Peyer's patch (tissue), 4 donors: ENCODE measurements around the gene SNRPA. TPM values are rescaled to one million over a fixed set of nuclear protein-coding genes. Genes with fewer than 3 reads are reported as not detected.

ENCODE experiments used
- DNase-seq, 3 donors: peaks; one replicate each; pipeline ENCODE4 v3.0.0-alpha.2; 2017 to 2019
- H3K27ac ChIP-seq, 4 donors: fragments of 200-600 bp; sonication (generic); one replicate each; pipeline ENCODE4 v1.5.1; 2016 to 2019
- H3K27me3 ChIP-seq, 2 donors: fragments of 200-600 bp; sonication (generic); one replicate each; pipeline ENCODE4 v1.5.1; 2019
- H3K36me3 ChIP-seq, 3 donors: fragments of 200-600 bp; sonication (generic); one replicate each; pipeline ENCODE4 v1.5.1; 2016 to 2019
- H3K4me1 ChIP-seq, 4 donors: fragments of 200-600 bp; sonication (generic); one replicate each; pipeline ENCODE4 v1.5.1; 2016 to 2019
- H3K4me3 ChIP-seq, 4 donors: fragments of 200-600 bp; sonication (generic); 1 replicate in 3 of 4; 2 replicates in 1 of 4; pipeline ENCODE4 v1.5.1; 2016 to 2019; ENCODE audit warnings: mild to moderate bottlenecking in 1 of 4
- H3K9me3 ChIP-seq, 4 donors: fragments of 200-600 bp; sonication (generic); one replicate each; pipeline ENCODE4 v1.5.1; 2016 to 2019; ENCODE audit warnings: mild to moderate bottlenecking in 1 of 4
- CTCF ChIP-seq, 6 experiments: fragments of 450-650 bp in 4 of 6; fragments of 200-600 bp in 2 of 6; sonication (generic) in 1 of 6; IDR thresholded peaks; one replicate each; pipeline ENCODE4 v1.5.1; 2017 to 2019; ENCODE audit warnings: antibody characterized with exemption in 6 of 6, mild to moderate bottlenecking in 3 of 6, moderate library complexity in 1 of 6
- POLR2A ChIP-seq, 2 donors: fragments of 450-650 bp; IDR thresholded peaks; one replicate each; pipeline ENCODE4 v1.5.1; 2017; ENCODE audit warnings: antibody characterized with exemption in 2 of 2, mild to moderate bottlenecking in 2 of 2, moderate library complexity in 2 of 2
- total RNA-seq, 4 donors: library from RNA; depleted of rRNA; stranded (reverse); fragments of >200 nt; gene quantifications; one replicate each; pipeline ENCODE4 v1.1.0, GENCODE V29; 2016

SNRPA gene
- total RNA-seq, 4 donors from 2014 or later: 44.5 to 104 (median 72.1) TPM

DNA sequence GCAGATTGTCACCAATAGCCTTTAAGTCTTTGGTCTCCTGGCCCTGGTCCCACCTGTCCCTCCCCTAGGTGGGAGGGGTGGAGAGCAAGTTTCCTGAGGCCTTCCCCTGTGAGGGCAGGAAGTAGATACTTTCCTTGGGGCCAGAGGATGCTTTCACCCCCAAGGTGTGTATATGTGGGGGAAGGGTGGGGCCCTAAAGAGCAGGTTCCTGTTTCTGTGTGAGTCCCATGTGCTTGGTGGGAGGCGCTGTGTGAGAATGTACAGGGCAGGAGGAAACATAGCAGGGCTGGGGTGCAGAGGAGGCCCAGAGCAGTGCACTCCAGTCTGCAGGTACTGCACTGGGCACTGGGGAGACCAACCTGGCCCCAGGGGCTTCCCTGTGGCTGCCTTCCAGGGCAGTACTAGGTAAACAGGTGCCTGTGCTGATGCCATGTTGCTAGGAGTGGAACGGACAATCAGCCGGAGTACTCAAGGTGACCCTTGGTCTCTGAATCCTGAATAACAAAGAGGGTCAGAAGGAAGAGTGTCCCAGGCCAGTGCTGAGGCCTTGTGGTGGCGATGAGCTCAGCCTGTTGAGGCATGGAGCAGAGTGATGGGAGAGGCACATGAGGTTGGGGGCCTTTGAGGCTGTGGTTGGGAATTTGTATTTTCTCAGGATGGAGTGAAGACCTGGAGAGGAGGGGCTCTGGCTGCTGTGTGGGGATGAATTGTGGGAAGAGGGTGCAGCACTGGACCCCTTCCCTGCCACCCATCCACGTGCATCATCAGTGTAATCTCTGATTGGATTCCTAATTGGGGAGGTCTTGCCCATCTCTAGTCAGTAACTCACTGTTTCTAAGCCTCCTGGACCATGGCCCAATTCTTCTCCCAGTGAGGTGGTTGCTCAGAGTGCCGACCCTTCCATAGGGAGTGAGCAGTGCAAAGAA lies 53.1 kb downstream of the SNRPA start:
- no peaks in the 10 kb centered on the region for H3K9me3 ChIP-seq
- TF ChIP-seq CTCF (IDR thresholded peaks at IDR 0.05) (no peak), POLR2A (IDR thresholded peaks at IDR 0.05) (peak in 1 of 2 donors; percentile 0)
- DNase-seq: peak; percentile 72 to 93 (median 90)
- peak overlapping the region; percentile 70 to 98 (median 78) for H3K27ac ChIP-seq
- H3K36me3 ChIP-seq: peaks cover 0 to 34% (median 0%) of the 10 kb centered on the region in 3 donors
- H3K4me1 ChIP-seq: peaks cover 31 to 86% (median 67%) of the 10 kb centered on the region in 4 donors
- no peak overlapping the region for H3K4me3 ChIP-seq
- no peaks in the 10 kb centered on the region for H3K27me3 ChIP-seq

- Histone ChIP-seq H3K36me3 (peaks cover 0 to 34% (median 0%) of the 10 kb centered on the region in 3 donors), H3K4me1 (peaks cover 31 to 92% (median 67%) of the 10 kb centered on the region in 4 donors), H3K27ac (peak overlapping the region; percentile 70 to 98 (median 78)), H3K27me3 (no peaks in the 10 kb centered on the region), H3K9me3 (no peaks in the 10 kb centered on the region), H3K4me3 (no peak overlapping the region)
- TF ChIP-seq CTCF (IDR thresholded peaks at IDR 0.05): peak in 1 of 6 experiments; percentile 16
- TF ChIP-seq POLR2A (IDR thresholded peaks at IDR 0.05): no peak
- no peak for DNase-seq
These were observed 53.8 kb downstream of the SNRPA start for GRCh38 chr19:40804783-40805242.

- Histone ChIP-seq H3K36me3 (peaks cover 0 to 32% (median 0%) of the 10 kb centered on the region in 3 donors), H3K4me3 (no peak overlapping the region), H3K27ac (peak overlapping the region; percentile 59 to 98 (median 74)), H3K4me1 (peaks cover 29 to 94% (median 62%) of the 10 kb centered on the region in 4 donors), H3K27me3 (no peaks in the 10 kb centered on the region), H3K9me3 (no peaks in the 10 kb centered on the region)
- no peak for DNase-seq
- TF ChIP-seq CTCF (IDR thresholded peaks at IDR 0.05) (no peak), POLR2A (IDR thresholded peaks at IDR 0.05) (no peak)
These were observed 54.4 kb downstream of the SNRPA start for GRCh38 chr19:40805258-40805868.

DNA sequence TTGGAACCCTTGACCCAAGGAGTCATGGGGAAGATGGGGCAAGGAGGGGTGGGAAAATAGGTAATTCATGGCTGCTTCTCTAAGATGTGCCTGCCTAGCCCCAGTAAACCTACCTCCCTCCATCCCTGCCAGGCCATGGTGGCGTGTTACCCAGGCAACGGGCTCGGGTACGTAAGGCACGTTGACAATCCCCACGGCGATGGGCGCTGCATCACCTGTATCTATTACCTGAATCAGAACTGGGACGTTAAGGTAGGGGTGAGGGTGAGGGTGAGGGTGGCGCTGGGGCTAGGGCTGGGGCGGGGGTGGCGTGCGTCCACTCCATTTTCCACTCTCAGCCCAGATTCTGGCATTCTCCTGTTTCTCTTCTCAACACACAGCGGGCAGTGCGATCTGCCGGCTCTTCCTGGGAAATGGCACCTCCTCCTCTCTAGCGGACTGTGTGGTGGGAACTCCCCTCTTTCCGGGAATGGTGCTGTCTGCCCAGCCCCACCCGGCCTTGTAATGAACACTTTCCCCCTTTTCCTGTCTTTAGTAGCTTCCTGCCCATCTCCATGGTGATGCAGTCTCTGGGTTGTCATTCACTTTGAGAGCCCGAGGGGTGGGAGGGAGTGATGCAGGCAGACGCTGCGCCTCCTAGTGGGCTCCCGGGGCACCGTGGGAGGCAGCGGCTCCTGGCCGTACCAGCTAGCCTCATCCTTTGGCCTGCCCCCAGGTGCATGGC lies 55.6 kb downstream of the SNRPA start:
- H3K4me1 ChIP-seq: peaks cover 19 to 88% (median 52%) of the 10 kb centered on the region in 4 donors
- TF ChIP-seq CTCF (IDR thresholded peaks at IDR 0.05) (peak; percentile 59 to 83 (median 76)), POLR2A (IDR thresholded peaks at IDR 0.05) (no peak)
- peaks cover 0 to 22% (median 0%) of the 10 kb centered on the region in 3 donors for H3K36me3 ChIP-seq
- H3K27me3 ChIP-seq: no peaks in the 10 kb centered on the region
- DNase-seq: peak; percentile 70 to 87 (median 81)
- H3K9me3 ChIP-seq: no peaks in the 10 kb centered on the region
- H3K27ac ChIP-seq: peak overlapping the region; percentile 59 to 98 (median 74)
- peak overlapping the region in 2 of 4 donors; percentile 1 to 9 for H3K4me3 ChIP-seq
